HepG2 (cell line): ENCODE data around the gene KDM8. TPM values are rescaled to one million over a fixed set of nuclear protein-coding genes. Genes with fewer than 3 reads are reported as not detected.
A peak's percentile ranks its signal among the peaks of the same experiment; 100 is the strongest.

Source experiments
- BORCS8-MEF2B ChIP-seq: sonication (generic); formaldehyde crosslinking; IDR thresholded peaks from 2 replicates; pipeline ENCODE4 v1.8.0; 2022; ENCODE audit warnings: mild to moderate bottlenecking, missing genetic modification reagents
- GFI1 ChIP-seq: sonication (generic); formaldehyde crosslinking; IDR thresholded peaks from 2 replicates; pipeline ENCODE4 v1.5.0; 2020; ENCODE audit warnings: missing genetic modification reagents, mild to moderate bottlenecking, borderline replicate concordance
- HDAC2 ChIP-seq: sonication (generic); formaldehyde crosslinking; IDR thresholded peaks from 2 replicates; pipeline ENCODE4 v1.4.0; 2020; ENCODE audit warnings: missing genetic modification reagents
- HNF4A ChIP-seq: sonication (generic); formaldehyde crosslinking; IDR thresholded peaks from 2 replicates; pipeline ENCODE4 v1.4.0; 2020; ENCODE audit warnings: missing genetic modification reagents
- KLF6 ChIP-seq: IDR thresholded peaks from 2 replicates; pipeline ENCODE4 v1.8.0; 2016; ENCODE audit warnings: missing biosample characterization, missing genetic modification reagents
- MAFG ChIP-seq: sonication (generic); formaldehyde crosslinking; IDR thresholded peaks from 2 replicates; pipeline ENCODE4 v1.5.1; 2020; ENCODE audit warnings: mild to moderate bottlenecking, missing genetic modification reagents
- MXI1 ChIP-seq: IDR thresholded peaks from 3 replicates; pipeline ENCODE4 v1.6.1; 2012; ENCODE audit warnings: low read depth, low read length, inconsistent platforms, borderline replicate concordance
- NFE2L1 ChIP-seq: sonication (generic); formaldehyde crosslinking; IDR thresholded peaks from 2 replicates; pipeline ENCODE4 v1.4.0; 2020; ENCODE audit warnings: missing genetic modification reagents, mild to moderate bottlenecking, borderline replicate concordance
- NFIC ChIP-seq: IDR thresholded peaks from 2 replicates; pipeline ENCODE4 v1.6.1; 2012; ENCODE audit warnings: mild to moderate bottlenecking, low read length, inconsistent platforms
- PAF1 ChIP-seq: IDR thresholded peaks from 2 replicates; pipeline ENCODE4 v1.6.1; 2016; ENCODE audit warnings: missing genetic modification reagents, missing compliant biosample characterization
- POGZ ChIP-seq: sonication (generic); formaldehyde crosslinking; IDR thresholded peaks from 2 replicates; pipeline ENCODE4 v1.4.0; 2020; ENCODE audit warnings: mild to moderate bottlenecking, missing genetic modification reagents
- SAP130 ChIP-seq: IDR thresholded peaks from 2 replicates; pipeline ENCODE4 v1.6.1; 2016; ENCODE audit warnings: low read depth
- SP4 ChIP-seq: sonication (generic); formaldehyde crosslinking; IDR thresholded peaks from 2 replicates; pipeline ENCODE4 v1.8.1; 2023; ENCODE audit warnings: mild to moderate bottlenecking, missing genetic modification reagents
- ZNF225 ChIP-seq: sonication (generic); formaldehyde crosslinking; IDR thresholded peaks from 2 replicates; pipeline ENCODE4 v1.4.0; 2020; ENCODE audit warnings: mild to moderate bottlenecking, missing genetic modification reagents
- ZNF44 ChIP-seq: sonication (generic); formaldehyde crosslinking; IDR thresholded peaks from 2 replicates; pipeline ENCODE4 v1.5.1; 2020; ENCODE audit warnings: mild to moderate bottlenecking, missing genetic modification reagents
- ZNF670 ChIP-seq: sonication (generic); formaldehyde crosslinking; IDR thresholded peaks from 2 replicates; pipeline ENCODE4 v1.8.0; 2022; ENCODE audit warnings: mild to moderate bottlenecking, missing genetic modification reagents, borderline replicate concordance
- ZNF720 ChIP-seq: sonication (generic); formaldehyde crosslinking; IDR thresholded peaks from 2 replicates; pipeline ENCODE4 v1.4.0; 2020; ENCODE audit warnings: missing genetic modification reagents
- ZNF772 ChIP-seq: sonication (generic); formaldehyde crosslinking; IDR thresholded peaks from 2 replicates; pipeline ENCODE4 v1.5.0; 2020; ENCODE audit warnings: mild to moderate bottlenecking, missing genetic modification reagents
- ZNF782 ChIP-seq: sonication (generic); formaldehyde crosslinking; IDR thresholded peaks from 2 replicates; pipeline ENCODE4 v1.4.0; 2020; ENCODE audit warnings: missing genetic modification reagents, mild to moderate bottlenecking, borderline replicate concordance
- ZSCAN30 ChIP-seq: sonication (generic); formaldehyde crosslinking; IDR thresholded peaks from 2 replicates; pipeline ENCODE4 v1.5.0; 2020; ENCODE audit warnings: mild to moderate bottlenecking, missing genetic modification reagents
- polyA plus RNA-seq, 8 experiments: library from polyadenylated mRNA; depleted of rRNA in 3 of 8; stranded (reverse) in 7 of 8; unstranded in 1 of 8; fragments of >200 nt; fragmentation: Illumina TruSeq in 4 of 8; extraction: Trizol in 4 of 8; gene quantifications; 2 replicates each; pipeline versions ENCODE4 v1.2.1 to v1.2.3, GENCODE V29; 2011 to 2016; ENCODE audit warnings: low read depth in 4 of 8, missing spikeins in 1 of 8, mixed read lengths in 1 of 8; ENCODE audit not compliant: insufficient read depth in 1 of 8
- total RNA-seq, 5 experiments: library from RNA; depleted of rRNA; stranded (reverse); fragments of >200 nt; fragmentation: Illumina TruSeq; extraction: Trizol; gene quantifications; 2 replicates each; pipeline ENCODE4 v1.2.3, GENCODE V29; 2016; ENCODE audit warnings: low read depth in 1 of 5
- TF ChIP-seq, protein P1 (sequence below): sonication (generic); formaldehyde crosslinking; IDR thresholded peaks from 2 replicates; pipeline ENCODE4 v1.4.0; 2020; ENCODE audit warnings: missing genetic modification reagents, mild to moderate bottlenecking, borderline replicate concordance
- TF ChIP-seq, protein P2 (sequence below): sonication (generic); formaldehyde crosslinking; conservative IDR thresholded peaks from 2 replicates; pipeline ENCODE4 v1.4.0; 2020; ENCODE audit warnings: missing genetic modification reagents
- TF ChIP-seq, protein P3 (sequence below): sonication (generic); formaldehyde crosslinking; conservative IDR thresholded peaks from 2 replicates; pipeline ENCODE4 v1.8.1; 2023; ENCODE audit warnings: missing genetic modification reagents
- TF ChIP-seq, protein P4 (sequence below): sonication (generic); formaldehyde crosslinking; IDR thresholded peaks from 2 replicates; pipeline ENCODE4 v1.5.0; 2020; ENCODE audit warnings: missing genetic modification reagents

The KDM8 gene
- total and polyA plus RNA-seq, 2 of the 13 experiments (the other 11 are each of a cell fraction or from before 2014, with no cell fraction given): 3.3 to 8.6 TPM

DNA sequence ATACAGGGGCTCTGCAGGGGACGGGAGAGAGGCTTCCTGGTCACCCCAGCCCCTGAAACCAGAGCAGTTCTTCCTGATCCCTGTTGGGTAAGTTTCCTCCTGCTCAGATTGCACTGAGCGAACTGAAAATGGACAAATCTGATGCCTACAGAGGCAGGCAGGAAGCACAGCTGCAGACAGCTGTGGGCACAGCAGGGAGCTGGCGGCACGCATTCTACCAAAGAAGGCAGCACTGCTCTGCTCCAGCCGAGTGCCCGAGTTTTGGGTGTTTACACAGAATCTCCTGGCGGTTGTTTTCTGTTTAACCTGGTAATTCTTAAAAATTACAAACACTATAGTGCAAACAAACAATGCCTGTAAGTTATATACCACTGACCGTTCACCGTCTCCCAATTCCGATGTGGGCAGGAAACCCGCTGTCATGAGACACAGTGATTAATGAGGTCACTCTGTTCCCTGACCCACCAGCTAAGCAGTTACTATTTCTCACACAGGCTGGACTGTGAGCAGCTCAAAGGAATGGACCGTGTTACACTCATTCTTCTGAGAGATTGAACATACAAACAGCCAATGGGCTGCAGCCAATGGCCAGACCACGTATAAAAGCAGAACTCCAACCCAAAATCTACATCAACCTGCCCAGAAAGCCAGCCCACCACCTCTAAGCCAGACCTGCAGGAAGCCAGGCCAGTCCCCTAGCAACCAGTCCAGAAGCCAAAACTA is 39.7 kb downstream of the KDM8 start (continued):
- TF ChIP-seq, protein P1, sequence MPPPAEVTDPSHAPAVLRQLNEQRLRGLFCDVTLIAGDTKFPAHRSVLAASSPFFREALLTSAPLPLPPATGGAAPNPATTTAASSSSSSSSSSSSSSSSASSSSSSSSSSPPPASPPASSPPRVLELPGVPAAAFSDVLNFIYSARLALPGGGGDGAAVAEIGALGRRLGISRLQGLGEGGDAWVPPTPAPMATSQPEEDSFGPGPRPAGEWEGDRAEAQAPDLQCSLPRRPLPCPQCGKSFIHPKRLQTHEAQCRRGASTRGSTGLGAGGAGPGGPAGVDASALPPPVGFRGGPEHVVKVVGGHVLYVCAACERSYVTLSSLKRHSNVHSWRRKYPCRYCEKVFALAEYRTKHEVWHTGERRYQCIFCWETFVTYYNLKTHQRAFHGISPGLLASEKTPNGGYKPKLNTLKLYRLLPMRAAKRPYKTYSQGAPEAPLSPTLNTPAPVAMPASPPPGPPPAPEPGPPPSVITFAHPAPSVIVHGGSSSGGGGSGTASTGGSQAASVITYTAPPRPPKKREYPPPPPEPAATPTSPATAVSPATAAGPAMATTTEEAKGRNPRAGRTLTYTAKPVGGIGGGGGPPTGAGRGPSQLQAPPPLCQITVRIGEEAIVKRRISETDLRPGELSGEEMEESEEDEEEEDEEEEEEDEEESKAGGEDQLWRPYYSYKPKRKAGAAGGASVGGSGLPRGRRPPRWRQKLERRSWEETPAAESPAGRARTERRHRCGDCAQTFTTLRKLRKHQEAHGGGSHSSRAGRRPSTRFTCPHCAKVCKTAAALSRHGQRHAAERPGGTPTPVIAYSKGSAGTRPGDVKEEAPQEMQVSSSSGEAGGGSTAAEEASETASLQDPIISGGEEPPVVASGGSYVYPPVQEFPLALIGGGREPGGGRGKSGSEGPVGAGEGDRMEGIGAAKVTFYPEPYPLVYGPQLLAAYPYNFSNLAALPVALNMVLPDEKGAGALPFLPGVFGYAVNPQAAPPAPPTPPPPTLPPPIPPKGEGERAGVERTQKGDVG: peak; percentile 51; the same call in 1 of the 2 replicates
- TF ChIP-seq, protein P2, sequence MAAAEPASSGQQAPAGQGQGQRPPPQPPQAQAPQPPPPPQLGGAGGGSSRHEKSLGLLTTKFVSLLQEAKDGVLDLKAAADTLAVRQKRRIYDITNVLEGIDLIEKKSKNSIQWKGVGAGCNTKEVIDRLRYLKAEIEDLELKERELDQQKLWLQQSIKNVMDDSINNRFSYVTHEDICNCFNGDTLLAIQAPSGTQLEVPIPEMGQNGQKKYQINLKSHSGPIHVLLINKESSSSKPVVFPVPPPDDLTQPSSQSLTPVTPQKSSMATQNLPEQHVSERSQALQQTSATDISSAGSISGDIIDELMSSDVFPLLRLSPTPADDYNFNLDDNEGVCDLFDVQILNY (CRISPR knock-in tag): no peak
- TF ChIP-seq MXI1 (no peak; the same call in 2 of the 3 replicates), ZNF782 (CRISPR knock-in tag) (no peak), MAFG (CRISPR knock-in tag) (no peak), ZNF720 (CRISPR knock-in tag) (no peak), GFI1 (CRISPR knock-in tag) (no peak), ZSCAN30 (CRISPR knock-in tag) (no peak), PAF1 (CRISPR knock-in tag) (no peak), HDAC2 (CRISPR knock-in tag) (no peak), ZNF225 (CRISPR knock-in tag) (0 out of 2 replicates have a peak, but pooled peaks have one; percentile 27), ZNF670 (CRISPR knock-in tag) (no peak), ZNF44 (CRISPR knock-in tag) (no peak), ZNF772 (no peak), SP4 (CRISPR knock-in tag) (no peak), BORCS8-MEF2B (CRISPR knock-in tag) (no peak), SAP130 (CRISPR knock-in tag) (peak; percentile 62; the same call in 1 of the 2 replicates), NFE2L1 (CRISPR knock-in tag) (no peak), POGZ (CRISPR knock-in tag) (no peak), HNF4A (peak; percentile 29), KLF6 (CRISPR knock-in tag) (no peak), NFIC (no peak)
- TF ChIP-seq, protein P3, sequence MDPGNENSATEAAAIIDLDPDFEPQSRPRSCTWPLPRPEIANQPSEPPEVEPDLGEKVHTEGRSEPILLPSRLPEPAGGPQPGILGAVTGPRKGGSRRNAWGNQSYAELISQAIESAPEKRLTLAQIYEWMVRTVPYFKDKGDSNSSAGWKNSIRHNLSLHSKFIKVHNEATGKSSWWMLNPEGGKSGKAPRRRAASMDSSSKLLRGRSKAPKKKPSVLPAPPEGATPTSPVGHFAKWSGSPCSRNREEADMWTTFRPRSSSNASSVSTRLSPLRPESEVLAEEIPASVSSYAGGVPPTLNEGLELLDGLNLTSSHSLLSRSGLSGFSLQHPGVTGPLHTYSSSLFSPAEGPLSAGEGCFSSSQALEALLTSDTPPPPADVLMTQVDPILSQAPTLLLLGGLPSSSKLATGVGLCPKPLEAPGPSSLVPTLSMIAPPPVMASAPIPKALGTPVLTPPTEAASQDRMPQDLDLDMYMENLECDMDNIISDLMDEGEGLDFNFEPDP (CRISPR knock-in tag): no peak
- TF ChIP-seq, protein P4, sequence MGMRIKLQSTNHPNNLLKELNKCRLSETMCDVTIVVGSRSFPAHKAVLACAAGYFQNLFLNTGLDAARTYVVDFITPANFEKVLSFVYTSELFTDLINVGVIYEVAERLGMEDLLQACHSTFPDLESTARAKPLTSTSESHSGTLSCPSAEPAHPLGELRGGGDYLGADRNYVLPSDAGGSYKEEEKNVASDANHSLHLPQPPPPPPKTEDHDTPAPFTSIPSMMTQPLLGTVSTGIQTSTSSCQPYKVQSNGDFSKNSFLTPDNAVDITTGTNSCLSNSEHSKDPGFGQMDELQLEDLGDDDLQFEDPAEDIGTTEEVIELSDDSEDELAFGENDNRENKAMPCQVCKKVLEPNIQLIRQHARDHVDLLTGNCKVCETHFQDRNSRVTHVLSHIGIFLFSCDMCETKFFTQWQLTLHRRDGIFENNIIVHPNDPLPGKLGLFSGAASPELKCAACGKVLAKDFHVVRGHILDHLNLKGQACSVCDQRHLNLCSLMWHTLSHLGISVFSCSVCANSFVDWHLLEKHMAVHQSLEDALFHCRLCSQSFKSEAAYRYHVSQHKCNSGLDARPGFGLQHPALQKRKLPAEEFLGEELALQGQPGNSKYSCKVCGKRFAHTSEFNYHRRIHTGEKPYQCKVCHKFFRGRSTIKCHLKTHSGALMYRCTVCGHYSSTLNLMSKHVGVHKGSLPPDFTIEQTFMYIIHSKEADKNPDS (CRISPR knock-in tag): no peak
